Transverse colon (tissue), 3 donors: ENCODE results near the gene BMERB1.

Source experiments
- CTCF ChIP-seq, 5 experiments: fragments of 200-600 bp in 3 of 5; fragments of 450-650 bp in 2 of 5; sonication (generic) in 3 of 5; IDR thresholded peaks; 1 replicate in 2 of 5; 2 replicates in 3 of 5; pipeline ENCODE4 v1.5.1; 2016 to 2017; ENCODE audit warnings: antibody characterized with exemption in 5 of 5, inconsistent platforms in 3 of 5, mild to moderate bottlenecking in 2 of 5, moderate library complexity in 1 of 5
- POLR2A ChIP-seq: fragments of 450-650 bp; IDR thresholded peaks from one replicate; pipeline ENCODE4 v1.6.1; 2016; ENCODE audit warnings: antibody characterized with exemption, mild to moderate bottlenecking, moderate library complexity

- TF ChIP-seq CTCF (IDR thresholded peaks at IDR 0.05) (no peak), POLR2A (no peak)
These were observed 76.6 kb downstream of the BMERB1 start for GRCh38 chr16:15510992-15511391.
